HEK293T (cell line): Measurements from ENCODE around the gene TAP2.

Experiments used
- CTCF ChIA-PET: fragments of 350-600 bp; formaldehyde crosslinking; extraction: SDS; loops from one replicate; lab custom pipeline; 2021; ENCODE audit warnings: antibody characterized with exemption, inconsistent platforms; lab: Yijun Ruan, JAX
- POLR2A ChIA-PET: fragments of 350-600 bp; formaldehyde crosslinking; extraction: SDS; loops from one replicate; lab custom pipeline; 2020; ENCODE audit warnings: antibody characterized with exemption, inconsistent platforms; lab: Yijun Ruan, JAX
- DNase-seq: peaks from one replicate; pipeline ENCODE4 v3.0.0; 2012; ENCODE audit warnings: mixed read lengths; ENCODE audit errors: extremely low spot score
- ARNT ChIP-seq: fragments of 450-650 bp; IDR thresholded peaks from 2 replicates; pipeline ENCODE4 v1.6.1; 2017; ENCODE audit warnings: mild to moderate bottlenecking
- BHLHE40 ChIP-seq: fragments of 450-650 bp; IDR thresholded peaks from 2 replicates; pipeline ENCODE4 v1.6.1; 2016; ENCODE audit warnings: mild to moderate bottlenecking, moderate library complexity, borderline replicate concordance
- CTBP1 ChIP-seq: fragments of 450-650 bp; IDR thresholded peaks from 2 replicates; pipeline ENCODE4 v1.6.1; 2016; ENCODE audit warnings: borderline replicate concordance
- ELF4 ChIP-seq: fragments of 450-650 bp; IDR thresholded peaks from 2 replicates; pipeline ENCODE4 v1.6.1; 2017; ENCODE audit warnings: antibody characterized with exemption
- FOXA1 ChIP-seq: fragments of 450-650 bp; IDR thresholded peaks from 2 replicates; pipeline ENCODE4 v1.6.1; 2016; ENCODE audit warnings: mild to moderate bottlenecking
- FOXK2 ChIP-seq: fragments of 450-650 bp; IDR thresholded peaks from 2 replicates; pipeline ENCODE4 v1.6.1; 2016; ENCODE audit warnings: mild to moderate bottlenecking
- FOXM1 ChIP-seq: fragments of 450-650 bp; IDR thresholded peaks from 2 replicates; pipeline ENCODE4 v1.6.1; 2017; ENCODE audit warnings: mild to moderate bottlenecking, borderline replicate concordance
- HDGF ChIP-seq: fragments of 450-650 bp; IDR thresholded peaks from 2 replicates; pipeline ENCODE4 v1.6.1; 2017; ENCODE audit warnings: antibody characterized with exemption, borderline replicate concordance
- L3MBTL2 ChIP-seq: fragments of 450-650 bp; conservative IDR thresholded peaks from 2 replicates; pipeline ENCODE4 v1.6.1; 2016; ENCODE audit warnings: mild to moderate bottlenecking
- LEF1 ChIP-seq: fragments of 450-650 bp; IDR thresholded peaks from 2 replicates; pipeline ENCODE4 v1.6.1; 2017; ENCODE audit warnings: mild to moderate bottlenecking, borderline replicate concordance
- NFRKB ChIP-seq: fragments of 450-650 bp; IDR thresholded peaks from 2 replicates; pipeline ENCODE4 v1.6.1; 2016; ENCODE audit warnings: mild to moderate bottlenecking, moderate library complexity
- SP1 ChIP-seq: fragments of 450-650 bp; IDR thresholded peaks from 2 replicates; pipeline ENCODE4 v1.6.1; 2017
- SUZ12 ChIP-seq: fragments of 450-650 bp; IDR thresholded peaks from 2 replicates; pipeline ENCODE4 v1.6.1; 2016; ENCODE audit warnings: mild to moderate bottlenecking
- TARDBP ChIP-seq: fragments of 450-650 bp; IDR thresholded peaks from 2 replicates; pipeline ENCODE4 v1.6.1; 2016
- ZNF384 ChIP-seq: fragments of 450-650 bp; IDR thresholded peaks from 2 replicates; pipeline ENCODE4 v1.6.1; 2016
- TF ChIP-seq, protein P1 (sequence below): fragments of 450-650 bp; IDR thresholded peaks from 2 replicates; pipeline ENCODE4 v1.6.1; 2016

Gene TAP2

DNA sequence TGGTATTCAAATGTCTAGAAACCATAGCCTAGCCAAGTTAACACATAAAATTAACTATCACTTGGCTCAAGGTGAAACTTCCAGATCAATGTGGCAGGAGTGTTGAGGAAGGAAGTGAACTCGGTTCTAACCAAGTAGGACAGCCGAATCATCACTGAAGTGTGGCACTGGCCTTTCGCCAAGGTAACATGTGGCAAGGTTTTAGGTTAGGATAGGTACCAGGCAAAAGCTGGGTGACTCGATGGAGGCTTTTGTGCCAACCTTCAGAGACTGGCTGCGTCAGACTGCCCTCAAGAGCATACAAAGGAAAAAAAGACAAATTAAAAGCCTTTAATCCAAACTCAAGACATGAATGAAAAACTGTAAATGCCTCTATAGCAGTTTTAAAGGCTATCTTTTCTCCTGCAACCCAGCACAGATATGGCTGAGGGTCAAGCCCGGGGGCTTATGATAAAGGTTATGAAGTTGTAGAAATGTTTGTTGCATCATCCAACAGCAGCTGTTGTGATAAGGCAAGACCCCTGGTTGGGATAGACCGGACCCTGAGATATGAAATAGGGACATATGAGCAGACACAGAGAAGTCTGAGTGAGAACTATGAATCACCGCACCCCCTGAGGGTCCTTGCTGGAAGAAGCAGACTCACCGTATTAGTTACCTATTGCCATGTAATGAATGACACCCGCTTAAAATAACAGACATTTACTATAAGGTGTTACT is 27.3 kb upstream of the TAP2 start:
- POLR2A ChIA-PET, result no interaction called here
- TF ChIP-seq LEF1, result no peak
- no peak for TF ChIP-seq FOXK2
- no peak for TF ChIP-seq ARNT
- TF ChIP-seq, protein P1, sequence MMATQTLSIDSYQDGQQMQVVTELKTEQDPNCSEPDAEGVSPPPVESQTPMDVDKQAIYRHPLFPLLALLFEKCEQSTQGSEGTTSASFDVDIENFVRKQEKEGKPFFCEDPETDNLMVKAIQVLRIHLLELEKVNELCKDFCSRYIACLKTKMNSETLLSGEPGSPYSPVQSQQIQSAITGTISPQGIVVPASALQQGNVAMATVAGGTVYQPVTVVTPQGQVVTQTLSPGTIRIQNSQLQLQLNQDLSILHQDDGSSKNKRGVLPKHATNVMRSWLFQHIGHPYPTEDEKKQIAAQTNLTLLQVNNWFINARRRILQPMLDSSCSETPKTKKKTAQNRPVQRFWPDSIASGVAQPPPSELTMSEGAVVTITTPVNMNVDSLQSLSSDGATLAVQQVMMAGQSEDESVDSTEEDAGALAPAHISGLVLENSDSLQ, result no peak
- TF ChIP-seq NFRKB, result no peak
- TF ChIP-seq SP1, result no peak
- no peak for TF ChIP-seq HDGF
- TF ChIP-seq L3MBTL2, result no peak
- no peak for TF ChIP-seq TARDBP
- TF ChIP-seq FOXM1, result no peak
- TF ChIP-seq BHLHE40, result no peak
- CTCF ChIA-PET, result no interaction called here
- DNase-seq, result no peak

DNA sequence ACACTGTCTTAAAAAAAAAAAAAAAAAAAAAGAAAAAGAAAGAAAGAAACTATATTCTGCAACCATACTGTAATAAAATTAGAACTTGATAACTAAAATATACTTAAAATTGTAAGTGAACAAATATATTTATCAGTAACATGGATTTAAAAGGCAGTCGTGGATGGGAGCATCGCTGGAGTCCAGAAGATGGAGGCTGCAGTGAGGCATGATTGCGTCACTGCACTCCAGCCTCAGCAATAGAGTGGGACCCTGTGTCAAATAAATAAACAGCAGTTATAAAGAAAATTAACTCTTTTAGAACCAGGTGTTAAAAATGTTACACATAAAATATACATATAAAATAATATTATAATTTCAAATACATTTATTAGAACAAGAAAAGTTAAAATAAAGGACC is 24.2 kb upstream of the TAP2 start:
- POLR2A ChIA-PET, result interaction anchor here (2.3 kb wide), 1 partner anchor 24 kb away, joined by 10 read pairs; the partner anchor contains the start of gene TAP2
- no peak for DNase-seq
- CTCF ChIA-PET, result interaction anchor here (2.2 kb wide), 1 partner anchor 24 kb away, joined by 7 read pairs; the partner anchor contains the start of gene TAP2
- TF ChIP-seq BHLHE40, result no peak

DNA sequence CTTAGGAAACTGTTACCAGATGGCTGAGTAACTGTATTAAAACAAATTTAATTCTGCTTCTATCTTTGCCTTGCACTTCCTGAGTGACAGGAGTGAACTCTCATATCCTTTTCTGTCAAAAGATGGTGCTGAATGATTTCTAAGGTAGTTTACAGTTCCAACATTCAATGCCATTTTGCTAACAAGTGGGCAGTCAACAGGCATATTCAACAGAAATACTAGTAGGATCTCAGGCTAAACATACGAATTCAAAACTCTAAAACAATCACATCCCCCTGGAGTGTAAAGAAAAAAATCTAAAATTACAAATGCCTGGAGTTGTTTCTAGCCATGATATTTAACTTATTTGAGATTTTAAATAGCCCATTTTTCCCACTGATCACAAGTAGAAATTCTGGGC is 22.1 kb upstream of the TAP2 start:
- POLR2A ChIA-PET, result interaction anchor here (1.3 kb wide), 1 partner anchor 22 kb away, joined by 3 read pairs; the partner anchor contains the start of gene TAP2
- no peak for DNase-seq

DNA sequence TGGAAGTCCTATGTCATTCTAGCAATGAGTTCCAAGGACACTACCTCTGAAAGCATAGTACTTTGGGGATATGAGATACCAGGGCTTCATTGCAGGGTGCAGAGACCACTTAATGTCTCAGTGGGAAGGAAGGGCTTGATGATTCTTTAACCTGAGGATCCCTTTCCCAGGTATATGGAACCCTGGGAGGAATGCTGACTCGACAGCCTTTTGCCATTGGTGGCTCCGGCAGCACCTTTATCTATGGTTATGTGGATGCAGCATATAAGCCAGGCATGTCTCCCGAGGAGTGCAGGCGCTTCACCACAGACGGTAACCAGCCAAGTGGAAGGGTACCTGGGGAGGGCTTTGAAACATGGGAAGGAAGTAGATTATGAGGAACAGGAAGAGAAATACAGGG is 19.7 kb upstream of the TAP2 start:
- TF ChIP-seq L3MBTL2 (no peak), ELF4 (no peak), FOXK2 (no peak)
- DNase-seq, result no peak
- POLR2A ChIA-PET, result interaction anchor here (1.1 kb wide), 1 partner anchor 112 kb away, joined by 3 read pairs; no protein-coding TSS in a partner anchor
- CTCF ChIA-PET, result interaction anchor here (2.9 to 3.6 kb wide), 2 partner anchors 10 to 20 kb away, joined by 13 to 18 read pairs; partner anchors contain the start of gene TAP2

More for the DNA sequence above, 22.1 kb upstream of the TAP2 start:
- TF ChIP-seq FOXM1 (no peak), CTBP1 (no peak), LEF1 (no peak), BHLHE40 (no peak), NFRKB (no peak), SUZ12 (no peak), ELF4 (no peak), TARDBP (no peak), ZNF384 (no peak), ARNT (no peak), SP1 (no peak), HDGF (no peak), FOXA1 (no peak)
- TF ChIP-seq, protein P1, result no peak
- CTCF ChIA-PET, result interaction anchor here (0.8 to 1.2 kb wide), 2 partner anchors 22 to 75 kb away, joined by 3 to 7 read pairs; partner anchors contain the start of gene TAP2

DNA sequence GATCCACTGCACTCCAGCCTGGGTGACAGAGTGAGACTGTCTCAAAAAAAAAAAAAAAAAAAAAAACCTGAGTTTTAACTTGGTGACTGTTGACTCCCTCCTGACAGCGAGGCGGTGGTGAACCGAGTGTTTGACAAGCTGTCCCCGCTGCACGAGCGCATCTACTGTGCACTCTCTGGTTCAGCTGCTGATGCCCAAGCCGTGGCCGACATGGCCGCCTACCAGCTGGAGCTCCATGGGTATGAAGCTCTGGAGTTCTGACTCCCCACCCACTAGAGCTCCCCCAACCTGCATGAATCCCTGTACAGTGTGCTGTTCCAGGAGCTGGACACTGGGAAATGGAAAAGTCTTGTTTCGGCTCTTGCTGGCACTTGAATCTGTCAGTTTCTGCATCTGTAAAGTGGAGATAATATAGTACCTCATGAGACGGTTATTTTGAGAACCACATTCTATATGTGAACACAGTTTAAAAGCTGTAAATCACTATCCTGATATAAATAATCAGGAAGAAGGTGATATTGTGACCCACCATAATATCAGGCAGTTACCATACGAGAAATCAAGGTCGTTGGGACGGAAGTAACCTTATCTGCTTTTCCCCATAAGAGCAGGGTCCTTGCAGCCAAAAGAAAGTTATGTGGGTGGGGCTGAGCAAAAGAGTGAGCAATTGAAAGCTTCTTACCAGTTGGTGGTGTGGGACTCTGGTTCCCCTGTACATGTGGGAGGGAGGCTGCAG is 18.8 kb upstream of the TAP2 start:
- ChIA-PET CTCF (interaction anchor here (0.9 to 3.6 kb wide), 3 partner anchors 11 to 128 kb away, joined by 6 to 18 read pairs (median 13); partner anchors contain the start of gene TAP2), POLR2A (interaction anchor here (0.7 to 5.3 kb wide), 4 partner anchors 19 to 115 kb away, joined by 3 to 54 read pairs (median 3); partner anchors contain the start of gene TAP2)
- no peak for DNase-seq
- TF ChIP-seq FOXA1 (no peak), FOXM1 (no peak), L3MBTL2 (no peak), NFRKB (no peak), ELF4 (no peak), BHLHE40 (no peak), LEF1 (no peak), FOXK2 (no peak), TARDBP (no peak), CTBP1 (no peak), ZNF384 (no peak), HDGF (no peak), ARNT (no peak)
- TF ChIP-seq, protein P1, result no peak
